ENCODE measurements around the gene RASGRP1. TPM values are rescaled to one million over a fixed set of nuclear protein-coding genes. Genes with fewer than 3 reads are reported as not detected.

The RASGRP1 gene
- total RNA-seq, 1 donor from 2014 or later = 12.1 TPM

DNA sequence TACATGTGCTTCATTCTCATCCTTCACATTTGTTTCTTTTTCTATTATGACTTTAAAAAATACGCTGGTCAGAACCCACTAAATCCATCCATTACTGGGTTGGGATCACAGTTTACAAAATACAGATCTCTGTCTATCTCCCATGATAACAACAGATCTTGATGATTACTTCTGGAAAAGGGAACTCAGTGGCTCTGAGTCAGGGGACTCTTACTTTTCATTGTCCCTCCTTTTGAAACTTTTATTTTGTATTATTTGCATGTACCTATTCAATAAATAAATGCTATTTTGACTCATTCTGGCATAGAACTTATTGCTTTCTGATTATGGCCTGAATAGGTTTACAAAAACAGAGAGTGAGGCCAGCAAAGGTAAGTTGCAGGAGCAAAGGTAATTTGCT lies 11.6 kb upstream of the RASGRP1 start:
- DNase-seq (ENCODE audit: low read depth) = no peak

DNA sequence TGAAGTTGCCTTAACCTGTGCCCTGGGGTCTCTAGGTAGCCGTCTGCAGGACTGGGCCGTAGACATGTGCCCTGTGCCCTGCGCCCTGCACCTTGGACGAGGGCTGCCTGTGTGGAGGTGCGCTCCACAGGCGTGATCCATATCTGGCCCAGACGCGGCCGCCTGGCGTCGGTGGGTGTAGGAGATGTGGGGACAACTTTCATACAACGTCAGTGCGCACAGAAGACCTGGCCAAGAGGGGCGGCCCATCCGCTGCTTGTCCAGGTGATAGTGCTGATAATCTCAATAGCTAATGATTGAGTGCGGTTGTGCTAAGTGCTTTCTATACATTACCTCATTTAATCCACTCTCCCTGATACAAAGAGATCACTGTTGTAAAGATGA lies 665 bp upstream of the RASGRP1 start:
- DNase-seq (ENCODE audit: low read depth) = no peak

DNA sequence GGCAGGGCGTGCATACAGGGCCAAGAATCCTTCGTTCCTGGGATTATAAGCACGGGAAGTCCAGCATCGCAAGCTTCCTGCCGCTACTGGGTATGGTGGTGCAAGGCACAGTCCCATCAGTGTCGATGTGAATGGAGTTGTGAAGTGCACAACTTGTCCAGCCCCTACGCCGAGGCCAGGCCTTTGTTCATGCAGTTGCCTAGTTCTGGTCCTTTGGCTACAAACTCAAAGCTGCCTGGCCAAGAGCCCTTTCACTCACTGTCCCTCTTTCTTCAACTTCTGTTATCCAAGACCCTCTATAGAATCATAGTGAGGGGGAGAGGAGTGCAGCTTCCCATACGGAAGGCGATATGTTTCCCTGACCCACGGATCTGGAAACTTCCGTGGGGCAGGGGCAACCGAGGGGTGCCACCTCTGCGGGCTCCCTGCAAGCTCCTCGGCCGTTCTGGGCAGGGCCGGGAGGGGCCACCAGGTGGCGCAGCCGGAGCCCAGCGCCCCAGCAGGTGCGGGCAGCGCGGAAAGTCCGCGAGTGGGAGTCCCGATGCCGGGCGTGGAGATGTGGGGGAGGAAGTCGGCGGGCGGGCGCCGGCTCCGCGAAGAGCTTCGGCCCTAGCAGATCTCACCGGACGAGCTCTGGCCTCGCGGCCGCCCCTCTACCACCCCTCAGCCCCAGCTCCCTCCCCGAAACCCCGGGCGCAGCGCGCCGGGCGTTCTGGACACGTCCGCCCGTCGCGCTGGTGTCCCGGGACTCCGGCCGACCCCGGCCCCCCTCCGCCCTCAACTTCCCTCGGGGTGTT lies 693 bp downstream of the RASGRP1 start:
- DNase-seq (ENCODE audit: low read depth) = no peak

DNA sequence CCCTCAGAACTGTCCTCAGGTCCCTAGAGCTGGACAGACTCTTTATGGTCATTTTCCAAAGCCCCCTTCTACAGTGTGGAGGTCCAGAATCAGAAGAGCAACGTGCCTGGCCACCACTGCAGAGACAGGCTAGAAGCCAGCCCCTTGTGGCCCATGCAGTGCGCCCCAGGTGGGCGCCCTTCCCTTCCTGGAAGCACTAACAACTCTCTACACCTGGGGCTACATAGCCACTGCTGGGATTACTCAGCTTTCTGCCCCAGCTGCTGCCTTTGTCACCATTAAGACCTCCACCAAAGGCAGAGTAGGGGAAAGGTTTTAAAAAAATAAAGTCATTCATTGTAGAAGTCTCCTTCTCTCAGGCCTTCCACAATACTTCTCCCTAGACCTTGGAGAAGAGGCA lies 2.3 kb downstream of the RASGRP1 start:
- DNase-seq (ENCODE audit: low read depth) = no peak

DNA sequence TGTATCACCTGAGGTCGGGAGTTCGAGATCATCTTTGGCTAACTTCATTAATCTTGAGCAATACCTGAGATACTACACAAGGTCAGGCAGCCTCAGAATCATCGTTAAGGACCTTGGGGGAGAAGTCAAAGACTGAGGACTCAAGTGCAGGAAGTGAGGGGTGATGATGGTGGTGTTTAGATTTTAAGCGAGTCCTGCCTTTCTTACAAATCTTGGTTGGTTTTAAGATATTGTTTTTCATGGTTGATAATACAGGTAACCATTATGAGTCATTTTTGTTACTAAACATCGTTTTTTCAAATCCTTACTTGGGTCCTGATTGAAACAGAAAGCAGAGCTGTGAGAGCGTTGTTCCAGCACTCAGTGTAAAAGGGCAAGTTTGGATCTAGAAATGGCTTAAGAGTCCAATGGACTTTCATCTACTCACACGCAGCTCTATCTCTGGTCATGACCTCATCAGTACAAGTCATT lies 4.1 kb downstream of the RASGRP1 start:
- no peak for DNase-seq (ENCODE audit: low read depth)

DNA sequence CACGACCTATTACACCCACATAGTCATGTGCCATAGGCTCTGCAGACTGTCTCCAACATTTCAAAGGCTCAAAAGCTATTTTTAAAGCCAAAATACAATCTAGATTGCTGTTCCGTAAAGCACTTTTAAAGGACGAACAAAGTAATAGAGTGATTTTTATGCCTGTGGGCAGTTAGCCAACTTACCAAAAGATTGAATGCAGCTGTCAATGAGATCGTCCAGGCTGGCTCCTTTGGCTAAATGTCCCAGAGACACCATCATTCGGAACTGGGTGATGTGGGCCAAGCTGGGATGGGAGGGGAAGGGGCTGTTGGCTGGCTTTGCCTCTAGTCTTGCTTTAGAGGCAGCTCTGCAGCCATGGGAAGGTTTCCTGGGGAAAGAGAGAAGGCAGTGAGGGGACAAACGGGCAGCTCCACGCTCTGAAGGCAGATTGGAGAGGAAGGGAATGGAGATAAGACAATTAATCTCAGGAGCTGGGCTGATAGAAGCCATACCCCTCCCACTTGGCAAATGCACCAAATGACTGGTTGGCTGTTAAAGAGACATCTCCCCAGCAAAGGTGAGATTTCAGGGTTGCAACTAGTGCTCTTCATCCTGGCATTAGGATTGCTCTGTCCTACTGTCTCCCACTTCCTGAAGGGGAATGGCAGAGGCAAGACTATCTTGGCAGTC lies 4.8 kb downstream of the RASGRP1 start:
- no peak for DNase-seq (ENCODE audit: low read depth)

DNA sequence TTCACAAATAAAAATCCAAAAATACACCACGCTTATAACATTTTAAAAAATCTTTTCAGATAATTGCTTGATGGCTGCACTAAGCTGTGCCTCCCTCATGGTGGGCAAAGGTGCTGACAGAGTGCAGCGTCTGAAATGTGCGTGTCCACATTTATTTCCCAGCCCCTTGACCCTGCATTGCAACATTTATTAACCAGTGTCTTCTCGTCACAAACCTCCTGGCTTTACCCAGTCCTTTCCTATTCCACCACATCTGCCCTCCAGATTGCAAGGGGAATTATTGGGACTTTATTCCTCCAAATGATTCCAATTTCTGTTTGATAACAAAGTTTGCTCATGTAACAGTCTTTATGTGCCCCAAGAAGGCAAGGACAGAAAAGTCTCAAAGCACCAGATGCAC lies 5.5 kb downstream of the RASGRP1 start:
- DNase-seq (ENCODE audit: low read depth) = no peak

DNA sequence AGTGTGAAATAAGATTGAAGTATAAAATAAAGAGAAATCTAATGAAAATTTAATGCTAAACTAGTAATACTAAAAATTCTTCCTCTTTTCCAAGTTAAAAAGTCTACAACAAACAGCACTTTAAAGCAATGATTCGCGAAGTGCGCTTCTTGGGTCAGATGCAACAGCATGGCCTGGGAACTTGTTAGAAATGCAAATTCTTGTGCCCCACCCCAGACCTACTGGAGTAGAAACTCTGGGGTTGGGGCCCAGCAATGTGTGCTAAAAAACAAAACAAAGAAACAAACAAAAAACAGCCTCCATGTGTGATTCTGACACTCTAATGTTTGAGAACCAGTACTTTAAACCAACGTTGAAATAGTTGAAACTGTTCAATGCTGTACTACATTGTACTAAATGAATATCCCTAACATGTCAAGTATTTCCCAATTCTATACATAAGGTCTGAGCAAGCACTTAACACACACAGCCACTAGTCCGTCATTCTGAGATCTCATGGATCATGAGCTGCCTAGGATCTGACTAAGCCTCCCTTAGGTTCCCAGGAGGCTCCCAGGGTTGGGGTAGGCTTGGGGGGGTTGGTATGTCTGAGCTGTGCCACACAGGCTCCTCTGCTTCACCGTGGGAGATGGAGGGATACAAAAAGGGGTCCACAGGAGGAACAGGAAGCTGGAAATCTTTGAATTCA lies 6.1 kb downstream of the RASGRP1 start:
- no peak for DNase-seq (ENCODE audit: low read depth)

DNA sequence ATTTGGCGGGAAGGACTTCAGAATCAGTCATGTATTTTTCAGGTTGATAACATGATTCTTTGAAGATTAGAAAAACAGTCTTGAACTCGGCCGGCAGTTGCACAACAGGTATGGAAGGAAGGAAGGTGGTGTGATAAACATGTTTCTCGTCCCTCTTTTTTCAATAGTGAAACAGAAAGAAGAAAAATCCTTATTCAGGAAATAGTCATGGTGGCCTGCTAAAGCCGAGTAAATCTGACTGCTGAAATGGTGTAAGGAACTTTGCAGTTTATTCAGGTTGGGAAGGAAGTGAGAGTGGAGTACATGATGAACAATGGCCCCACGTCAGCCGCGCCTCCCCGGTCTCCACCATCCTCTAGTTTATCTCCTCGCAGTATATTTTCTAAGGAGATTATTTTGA lies 6.7 kb downstream of the RASGRP1 start:
- DNase-seq (ENCODE audit: low read depth) = no peak

DNA sequence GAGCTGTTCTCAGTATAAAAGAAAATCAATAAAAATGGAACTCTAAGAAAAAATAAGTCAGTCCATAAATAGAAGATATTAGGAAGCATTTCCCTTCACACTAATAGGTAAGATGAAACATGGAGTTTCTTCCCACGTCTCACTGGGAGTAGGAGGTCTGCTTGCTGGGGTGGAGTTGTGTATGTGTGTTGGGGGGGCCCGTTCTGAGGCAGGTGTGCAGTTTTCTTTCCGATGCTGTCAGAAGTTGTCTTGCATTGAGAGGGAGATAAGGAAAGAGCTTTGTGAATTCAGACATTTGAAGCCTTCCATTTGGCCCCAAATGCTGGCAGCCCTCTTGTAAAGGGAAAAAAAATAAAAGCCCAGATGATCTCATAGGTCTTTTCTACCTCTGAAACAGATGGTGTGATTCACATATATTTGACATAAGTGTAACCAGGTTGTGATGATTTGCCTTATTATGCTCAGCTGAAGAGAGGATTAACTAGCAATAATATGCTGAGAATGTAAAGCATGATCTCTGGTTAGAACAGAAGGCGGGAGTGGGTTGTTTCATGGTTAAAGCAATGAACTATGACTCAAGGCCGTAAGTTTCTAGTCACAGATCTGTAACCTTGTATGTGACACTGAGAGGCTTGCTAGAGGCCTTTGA lies 8.8 kb downstream of the RASGRP1 start:
- DNase-seq (ENCODE audit: low read depth) = peak; percentile 83

DNA sequence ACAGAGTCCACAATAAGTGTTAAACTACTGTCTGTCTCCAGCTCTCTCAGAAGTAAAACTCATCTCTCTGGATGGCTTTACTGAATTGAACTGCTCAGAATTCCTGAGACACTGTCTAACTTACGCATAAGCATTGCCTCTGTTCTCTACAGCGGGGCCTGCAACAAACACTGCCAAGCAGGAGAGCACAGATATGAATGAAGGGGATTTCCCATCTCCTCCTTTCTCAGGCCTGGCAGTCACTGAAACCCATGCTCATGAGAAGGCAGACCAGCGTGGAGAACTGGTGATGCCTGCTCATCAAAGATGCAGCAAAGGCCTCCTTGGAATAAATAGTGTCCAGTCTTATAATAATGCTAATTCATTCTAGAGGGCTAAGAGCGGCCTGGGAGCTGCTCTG lies 10.3 kb downstream of the RASGRP1 start:
- peak; percentile 50 for DNase-seq (ENCODE audit: low read depth)

DNA sequence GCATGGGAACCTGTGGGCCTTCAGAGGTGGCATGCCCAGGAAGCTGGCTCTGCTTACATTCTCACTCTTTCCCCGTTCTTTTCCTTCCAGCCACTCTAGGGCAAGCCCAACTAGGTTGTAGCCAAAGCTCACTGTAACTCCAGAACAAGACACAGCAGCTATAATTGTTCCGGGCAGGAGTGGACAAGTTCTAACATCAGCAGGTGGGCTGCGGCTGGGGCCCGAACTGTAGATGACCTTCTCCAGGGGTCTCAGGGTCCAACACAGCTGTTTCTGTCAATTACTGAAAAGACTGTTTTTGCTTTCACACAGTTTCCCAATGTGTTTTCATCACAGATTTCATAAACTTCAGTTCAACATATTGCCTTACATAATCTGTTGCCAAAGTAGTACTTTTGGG lies 11.5 kb downstream of the RASGRP1 start:
- no peak for DNase-seq (ENCODE audit: low read depth)

DNA sequence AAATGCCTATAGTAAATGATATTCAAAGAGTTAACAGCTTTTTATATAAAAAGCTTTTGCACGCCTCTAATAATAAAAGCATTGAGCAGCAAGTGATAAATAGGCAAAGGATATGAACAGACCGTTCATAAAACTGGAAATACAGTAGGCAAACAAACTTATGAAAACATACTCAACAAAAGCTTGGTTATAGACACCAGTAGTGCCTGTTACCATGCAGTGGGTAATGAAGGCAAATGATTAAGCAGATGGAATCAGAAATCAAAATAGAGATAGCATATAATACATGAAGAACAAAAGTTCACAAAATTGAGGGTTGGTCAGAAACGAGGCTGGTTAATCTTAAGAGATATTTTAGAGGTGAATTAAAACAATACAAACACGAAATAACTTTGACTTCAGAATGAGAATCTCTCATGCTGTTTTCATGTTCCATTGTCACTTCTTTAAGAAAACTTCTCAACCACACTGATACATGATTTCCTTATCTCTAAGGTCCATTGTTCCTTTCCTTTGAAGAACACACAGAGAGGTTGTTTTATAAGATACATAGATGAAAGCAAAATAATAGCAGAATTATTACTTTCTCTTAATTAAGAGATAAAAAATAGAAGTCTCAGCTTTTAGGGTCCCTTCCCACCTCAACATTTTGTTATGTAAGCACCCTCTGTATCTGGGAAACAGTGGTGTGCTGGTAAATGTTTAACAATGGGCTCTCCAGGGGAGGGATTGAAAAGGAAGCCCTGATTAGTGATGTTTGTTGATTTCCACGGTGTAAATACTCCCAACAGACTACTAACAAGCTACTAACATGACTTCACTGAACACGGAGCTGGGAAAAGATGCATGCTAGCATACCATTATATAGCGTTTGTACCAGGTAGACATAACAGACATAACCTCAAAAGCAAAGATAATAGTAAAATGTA lies 12.6 kb downstream of the RASGRP1 start:
- no peak for DNase-seq (ENCODE audit: low read depth)

DNA sequence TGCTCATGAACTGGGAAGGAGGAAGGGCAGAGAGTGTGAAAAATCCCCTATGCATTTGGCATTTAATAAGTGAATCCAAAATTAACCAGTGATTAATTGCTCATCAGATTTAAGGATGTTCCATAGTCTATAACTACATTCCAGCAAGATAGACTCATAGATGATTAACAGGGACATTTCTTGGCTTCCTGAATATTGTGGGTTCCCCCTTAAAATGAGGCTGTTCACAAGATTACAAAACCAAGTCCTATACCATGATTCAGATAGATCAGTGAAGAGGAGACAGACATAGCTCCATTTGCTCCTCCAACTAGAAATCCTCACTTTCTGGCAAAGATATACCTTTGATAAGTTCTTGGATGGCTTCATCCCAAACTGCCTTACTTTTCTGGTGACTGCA lies 15.4 kb downstream of the RASGRP1 start:
- no peak for DNase-seq (ENCODE audit: low read depth)

DNA sequence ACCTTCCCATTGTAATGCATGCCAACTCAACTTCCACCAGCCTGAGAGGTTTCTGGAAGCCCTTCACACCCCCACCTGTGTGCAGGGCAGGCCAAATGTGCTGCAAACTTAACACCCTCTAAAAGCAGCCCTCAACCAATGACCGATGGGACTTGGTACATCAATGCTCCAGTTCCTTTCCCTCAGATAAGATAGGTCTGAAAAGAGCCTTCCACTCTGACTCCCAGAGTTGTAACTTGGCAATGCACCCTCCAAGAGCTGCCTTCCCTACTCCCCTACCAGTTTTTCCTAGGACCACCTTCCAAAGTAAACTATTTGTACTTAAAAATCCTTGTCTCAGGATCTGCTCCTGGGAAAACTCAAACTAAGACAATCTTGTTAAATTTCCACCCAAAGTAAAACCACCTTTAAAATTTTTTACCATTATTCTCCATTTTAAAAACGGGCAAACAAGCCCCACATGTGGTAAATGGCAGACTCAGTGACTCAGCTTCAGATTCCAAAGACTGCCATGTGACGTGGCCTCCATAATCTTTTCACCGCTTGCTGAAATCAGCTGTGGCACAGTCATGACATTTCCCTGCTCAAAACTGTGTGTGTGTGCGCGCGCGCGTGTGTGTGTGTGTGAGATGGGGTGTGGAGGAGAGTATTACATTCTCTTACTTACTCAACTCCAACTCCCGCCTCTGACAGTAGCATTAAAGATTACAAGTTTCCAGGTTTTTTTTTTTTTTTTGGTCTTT lies 17.2 kb downstream of the RASGRP1 start:
- no peak for DNase-seq (ENCODE audit: low read depth)

DNA sequence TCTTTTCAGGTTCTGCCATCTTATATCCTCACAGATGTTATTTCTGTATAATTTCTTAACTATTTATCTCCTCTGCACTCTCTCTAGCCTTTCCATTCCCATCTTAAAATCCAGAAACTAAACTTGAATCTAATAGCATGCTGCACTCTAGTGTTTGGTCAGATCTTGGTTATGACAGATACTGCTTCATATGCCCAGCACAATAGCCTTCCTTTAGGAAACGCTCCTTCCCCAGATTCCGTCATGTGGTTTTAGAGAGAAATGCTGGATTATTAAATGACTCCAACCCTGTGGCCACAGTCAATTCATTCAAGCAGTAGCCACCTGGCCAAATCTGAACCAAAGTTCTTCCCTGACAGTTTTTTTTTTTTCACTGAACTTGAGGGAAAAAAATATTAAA lies 19.4 kb downstream of the RASGRP1 start:
- no peak for DNase-seq (ENCODE audit: low read depth)

DNA sequence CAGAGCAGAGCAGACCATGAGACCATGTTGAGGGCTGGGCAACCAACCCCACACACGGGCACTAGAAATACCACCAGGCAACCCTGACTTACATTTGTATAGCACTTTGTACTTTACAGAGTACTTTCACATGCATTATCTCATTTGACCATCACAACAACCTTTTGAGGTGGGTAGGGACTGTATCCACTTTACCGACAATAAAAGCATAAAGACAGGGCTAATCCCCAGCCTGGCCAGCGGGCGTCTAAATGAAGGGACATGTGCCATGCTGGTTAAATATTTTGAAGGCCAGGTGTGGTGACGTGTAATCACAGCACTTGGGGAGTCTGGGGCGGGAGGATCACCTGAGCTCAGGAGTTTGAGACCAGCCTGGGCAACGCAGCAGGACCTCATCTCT lies 23.6 kb downstream of the RASGRP1 start:
- no peak for DNase-seq (ENCODE audit: low read depth)

DNA sequence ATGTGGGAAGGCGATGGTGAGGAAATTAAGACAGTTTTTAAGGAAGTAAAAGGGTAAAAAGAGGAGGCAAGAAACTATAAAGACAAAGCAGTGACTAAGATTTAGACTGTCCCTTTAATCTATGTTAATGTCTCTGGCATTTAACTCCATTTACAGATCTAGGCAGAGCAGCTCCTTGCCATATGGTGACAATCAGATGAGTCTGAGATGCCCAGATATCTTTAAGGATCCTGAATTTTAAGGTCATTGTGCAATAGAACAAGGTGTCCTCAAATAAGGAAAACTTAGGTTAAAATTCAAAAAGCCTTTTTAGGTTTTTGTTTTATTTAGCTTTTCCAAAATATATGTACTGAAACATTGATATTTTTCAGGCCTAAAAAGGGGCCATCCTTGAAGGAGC lies 24.1 kb downstream of the RASGRP1 start:
- no peak for DNase-seq (ENCODE audit: low read depth)

DNA sequence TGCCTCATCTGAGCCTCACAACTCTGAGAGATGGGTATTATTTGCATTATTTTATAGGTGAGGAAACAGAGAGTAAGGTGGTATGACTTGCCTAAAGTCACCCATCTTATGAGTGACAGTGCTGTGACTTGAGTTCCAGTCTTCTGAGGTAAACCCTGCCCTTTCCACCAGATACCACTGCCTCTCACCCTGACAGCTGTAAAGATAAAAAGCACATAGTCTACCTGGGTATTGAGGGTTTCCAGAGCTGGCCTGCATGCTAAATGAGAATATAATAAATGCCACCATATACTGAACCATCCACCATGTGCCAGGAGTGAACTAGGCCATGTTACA lies 25.6 kb downstream of the RASGRP1 start:
- no peak for DNase-seq (ENCODE audit: low read depth)

DNA sequence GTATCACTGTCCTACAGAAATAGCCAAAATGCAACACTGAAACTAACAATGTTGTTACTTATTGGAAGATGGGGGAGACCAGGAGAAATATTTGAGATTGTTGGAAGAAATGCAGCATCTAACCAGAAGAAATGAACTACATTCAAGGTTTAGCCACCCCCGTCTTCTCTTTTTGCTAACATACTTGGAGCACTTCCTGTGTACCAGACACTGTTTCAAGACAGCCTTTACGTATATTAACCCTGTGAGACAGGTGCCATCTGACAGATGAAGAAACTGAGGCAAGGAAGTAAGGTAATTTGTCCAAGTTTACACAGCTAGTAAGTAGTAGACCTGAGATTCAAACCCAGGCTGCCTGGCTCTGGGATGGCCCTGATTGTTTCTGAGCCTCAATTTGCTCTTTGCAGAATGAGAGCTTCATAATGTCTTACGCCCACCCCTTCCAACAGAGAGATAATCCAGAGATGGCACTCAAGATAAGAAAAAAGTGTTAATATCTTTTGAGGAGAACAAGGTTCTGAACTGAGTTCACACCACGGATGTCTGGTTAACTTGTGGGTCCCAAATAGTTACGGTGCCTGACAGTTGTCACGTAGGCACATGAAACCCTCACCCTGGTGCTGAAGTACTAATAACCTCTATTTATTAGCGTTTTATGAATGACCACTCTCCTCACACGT lies 26.1 kb downstream of the RASGRP1 start:
- no peak for DNase-seq (ENCODE audit: low read depth)

All from renal cortical epithelial cell (primary cell).